Stimulated activated CD4-positive, alpha-beta T cell treated with anti-CD3 and anti-CD28 coated beads, Interleukin-4, amount 100 ng/mL, for 4 hours (primary cell): ENCODE measurements around the gene PPFIBP1.
"Not testable (repeated sequence)": the region's sequence is repeated elsewhere in the genome, so short reads cannot be mapped to it uniquely, and the experiment has no call there.

Experiments
- DNase-seq, 2 experiments: peaks; one replicate each; pipeline ENCODE4 v3.0.0-alpha.2; 2020

Gene PPFIBP1

GRCh38 chr12:27631813-27632491 is 107.9 kb downstream of the PPFIBP1 start:
- no peak for DNase-seq

DNA sequence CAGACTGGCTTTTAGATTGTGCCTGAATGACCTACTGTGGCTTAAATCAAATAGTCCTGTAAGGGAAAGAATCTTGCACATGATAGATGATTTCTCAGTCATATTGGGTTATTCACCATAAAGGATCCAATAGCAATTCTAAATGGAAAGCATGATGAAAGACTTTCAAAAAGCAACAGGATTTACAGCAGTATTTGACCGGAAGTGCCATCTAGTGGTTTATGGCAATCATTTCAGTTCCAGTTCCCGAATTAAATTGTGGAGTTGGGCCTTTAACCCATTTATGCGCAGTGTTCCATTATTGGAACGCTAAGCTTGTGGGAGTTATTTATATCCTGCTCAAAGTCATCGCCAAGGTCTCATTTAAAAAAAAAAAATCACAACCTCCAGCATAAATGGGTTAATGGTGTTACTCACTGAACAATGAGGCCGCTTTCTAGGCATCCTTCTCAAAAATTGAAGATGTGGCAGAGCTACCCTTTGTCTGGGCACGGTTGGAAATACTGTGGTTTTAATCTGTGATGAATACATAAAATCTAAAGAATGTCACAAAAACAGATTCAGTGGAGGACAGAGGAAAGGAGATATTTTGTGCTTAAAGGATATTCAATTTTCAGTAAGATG is 111.5 kb downstream of the PPFIBP1 start:
- no peak for DNase-seq

GRCh38 chr12:27636569-27636968 is 112.6 kb downstream of the PPFIBP1 start:
- DNase-seq, result not testable (repeated sequence)

DNA sequence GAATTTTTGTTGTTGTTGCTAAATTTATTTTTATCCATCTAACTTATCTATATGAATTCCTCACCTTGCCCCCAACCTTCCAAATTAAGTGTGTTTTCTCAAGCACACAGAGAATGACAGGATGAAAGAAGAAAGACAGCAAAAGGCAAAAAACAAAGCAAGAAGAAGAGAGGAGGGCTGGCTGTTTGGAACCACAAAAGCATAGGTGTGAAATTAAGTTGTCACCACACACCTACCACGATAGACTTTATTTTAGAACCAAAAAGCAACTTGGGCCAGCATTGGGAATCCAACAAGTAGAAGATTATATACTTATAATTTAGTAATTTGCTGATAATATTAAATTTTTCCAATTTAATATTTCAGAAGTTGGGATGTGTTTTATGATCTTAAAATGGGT is 113.5 kb downstream of the PPFIBP1 start:
- DNase-seq, result no peak

DNA sequence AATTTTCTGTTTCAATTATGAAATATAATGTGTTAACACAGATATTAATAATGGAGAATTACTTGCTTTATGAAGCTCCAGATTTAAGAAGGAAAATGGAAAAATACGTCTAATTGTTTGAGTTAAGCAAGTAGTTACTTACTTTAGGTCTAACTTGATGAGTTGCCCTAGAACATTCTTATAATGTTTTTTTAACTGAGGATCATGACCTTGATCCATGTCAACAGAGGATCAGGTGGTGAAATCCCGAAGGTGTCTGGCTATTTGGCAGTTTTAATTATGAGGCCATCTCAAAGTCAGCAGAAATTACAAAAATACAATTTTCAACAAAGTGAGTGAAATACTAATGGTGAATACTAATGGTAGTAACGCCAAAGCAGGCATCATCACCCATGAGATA is 115.3 kb downstream of the PPFIBP1 start:
- no peak for DNase-seq

- DNase-seq, result not testable (repeated sequence)
Observed at GRCh38 chr12:27640566-27641200, 116.7 kb downstream of the PPFIBP1 start.

- DNase-seq, result not testable (repeated sequence)
Observed at GRCh38 chr12:27642361-27642760, 118.4 kb downstream of the PPFIBP1 start.

DNA sequence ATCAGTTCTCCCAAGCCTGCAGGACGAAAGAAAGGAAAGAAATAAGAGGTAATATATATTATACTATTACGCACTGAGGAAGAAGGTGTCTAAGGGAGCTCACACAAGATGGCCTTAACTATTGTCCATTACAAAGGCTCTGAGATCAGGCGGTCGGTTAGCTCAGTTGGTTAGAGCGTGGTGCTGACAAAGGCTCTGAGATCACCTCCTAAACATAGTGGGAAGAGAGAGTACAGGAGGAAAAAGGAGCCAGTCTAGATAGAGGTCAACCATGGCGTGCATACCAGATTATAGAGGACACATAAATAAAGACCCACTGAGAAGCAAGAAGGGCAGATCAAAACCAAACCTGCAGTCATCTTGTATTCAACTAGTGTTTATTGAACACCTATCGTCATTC is 118.9 kb downstream of the PPFIBP1 start:
- DNase-seq, result not testable (repeated sequence)

GRCh38 chr12:27644158-27644845 is 120.3 kb downstream of the PPFIBP1 start:
- no peak for DNase-seq

GRCh38 chr12:27645671-27646070 is 121.7 kb downstream of the PPFIBP1 start:
- no peak for DNase-seq

- no peak for DNase-seq
Observed at GRCh38 chr12:27646149-27646548, 122.1 kb downstream of the PPFIBP1 start.

DNA sequence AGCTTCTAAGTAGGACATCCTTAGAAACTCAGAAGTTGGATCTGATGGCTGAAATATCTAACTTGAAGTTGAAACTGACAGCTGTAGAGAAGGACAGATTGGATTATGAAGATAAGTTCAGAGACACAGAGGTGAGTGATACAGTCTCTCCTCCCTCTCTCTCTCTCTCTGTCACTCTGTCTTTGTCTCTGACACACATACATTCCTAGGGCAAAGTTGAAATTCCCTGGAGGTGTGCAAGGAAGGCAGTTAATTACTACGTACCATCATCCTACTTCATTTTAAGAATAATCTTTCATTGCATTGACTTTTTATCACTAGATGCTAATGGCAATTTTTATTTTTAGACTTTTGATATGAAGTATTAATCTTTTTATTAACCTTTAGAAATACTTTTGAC is 126.0 kb downstream of the PPFIBP1 start:
- no peak for DNase-seq

- DNase-seq, result no peak
Observed at GRCh38 chr12:27651201-27651600, 127.2 kb downstream of the PPFIBP1 start.

DNA sequence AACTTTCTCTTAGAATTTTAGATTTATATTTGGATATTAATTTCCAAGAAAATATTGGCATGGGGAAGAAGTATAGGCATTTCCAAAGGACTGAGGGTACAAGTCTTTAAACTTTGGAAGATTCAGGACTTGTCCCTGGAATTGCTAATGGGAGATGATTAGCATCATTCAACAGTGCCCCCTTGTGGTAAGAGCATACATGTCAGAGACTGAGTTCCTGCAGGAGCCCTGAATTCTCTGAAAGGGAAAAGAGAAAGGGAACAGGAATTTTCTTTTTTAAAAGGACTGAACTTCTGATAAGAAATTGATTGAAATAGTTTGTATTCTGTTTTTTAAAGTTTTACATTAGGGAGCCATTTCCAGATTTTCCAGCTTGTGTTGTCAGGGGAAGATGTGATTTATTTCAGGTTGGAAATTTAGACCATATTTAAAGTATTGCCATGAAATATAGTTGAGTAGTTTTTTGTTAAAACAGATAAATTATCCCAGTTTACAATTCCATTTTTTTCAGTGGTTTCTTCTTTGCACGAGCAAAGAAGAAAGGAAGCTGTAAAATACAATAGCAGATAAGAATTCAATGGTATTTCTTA is 128.3 kb downstream of the PPFIBP1 start:
- peak in 1 of 2 experiments; percentile 2 for DNase-seq

DNA sequence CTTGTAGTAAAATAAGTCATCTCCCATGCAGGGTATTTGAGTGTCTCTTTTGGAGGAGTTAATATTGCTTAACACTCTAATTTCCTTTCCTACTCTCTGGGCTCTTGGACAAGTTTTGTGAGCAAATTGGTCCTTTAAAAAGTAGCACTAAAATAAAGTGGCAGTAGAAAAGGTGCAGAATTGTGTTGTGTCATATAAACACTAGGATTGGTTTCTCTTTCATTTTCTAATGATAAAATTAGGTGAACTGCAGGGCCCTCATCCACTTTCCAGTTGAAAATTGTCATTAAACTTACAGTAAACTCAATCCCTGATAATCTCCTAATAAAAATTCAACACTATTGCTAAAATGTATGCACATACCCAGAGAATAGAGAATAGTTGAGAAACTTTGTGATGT is 129.7 kb downstream of the PPFIBP1 start:
- DNase-seq, result no peak

GRCh38 chr12:27655476-27655875 is 131.5 kb downstream of the PPFIBP1 start:
- not testable (repeated sequence) for DNase-seq

- no peak for DNase-seq
Observed at GRCh38 chr12:27657296-27657695, 133.3 kb downstream of the PPFIBP1 start.

GRCh38 chr12:27665704-27666103 is 141.7 kb downstream of the PPFIBP1 start:
- DNase-seq, result no peak

DNA sequence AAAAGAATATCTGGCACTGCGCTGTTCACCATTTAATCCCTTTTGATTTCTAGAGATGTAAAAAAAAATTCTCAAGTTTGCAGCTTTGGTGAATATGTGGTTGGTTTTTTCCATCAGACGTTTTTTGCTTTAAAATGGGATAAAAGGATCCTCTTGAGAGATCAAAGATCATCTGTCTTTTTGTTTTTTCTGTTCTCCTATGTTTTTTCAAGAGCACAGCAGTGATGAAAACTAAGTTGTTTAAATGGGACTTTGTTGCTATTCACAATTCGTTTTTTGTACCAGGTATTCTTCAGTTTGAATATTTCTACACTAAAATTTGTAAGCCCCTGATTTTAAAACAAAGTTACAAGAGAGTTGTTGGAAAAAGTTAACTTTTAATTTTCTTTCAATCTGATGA is 142.5 kb downstream of the PPFIBP1 start:
- no peak for DNase-seq

GRCh38 chr12:27667540-27667939 is 143.5 kb downstream of the PPFIBP1 start:
- DNase-seq, result no peak

DNA sequence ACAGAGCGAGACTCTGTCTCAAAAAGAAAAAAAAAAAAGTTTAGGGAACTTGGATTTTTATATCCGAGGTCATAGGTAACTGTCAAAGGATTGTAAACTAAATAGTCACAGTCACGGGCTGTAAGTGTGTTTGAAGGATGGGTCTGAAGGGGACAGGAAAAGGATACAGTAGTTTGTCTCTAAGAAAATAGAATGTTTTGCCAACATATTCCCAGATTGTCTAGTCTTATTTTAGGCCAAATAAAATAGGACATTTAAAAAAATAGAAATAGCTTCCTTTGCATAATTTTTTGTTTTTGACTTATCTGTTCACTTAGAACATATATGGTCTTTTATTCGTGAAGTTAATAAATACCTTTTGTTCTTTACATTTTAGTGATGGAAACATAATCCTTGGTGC is 148.0 kb downstream of the PPFIBP1 start:
- no peak for DNase-seq

DNA sequence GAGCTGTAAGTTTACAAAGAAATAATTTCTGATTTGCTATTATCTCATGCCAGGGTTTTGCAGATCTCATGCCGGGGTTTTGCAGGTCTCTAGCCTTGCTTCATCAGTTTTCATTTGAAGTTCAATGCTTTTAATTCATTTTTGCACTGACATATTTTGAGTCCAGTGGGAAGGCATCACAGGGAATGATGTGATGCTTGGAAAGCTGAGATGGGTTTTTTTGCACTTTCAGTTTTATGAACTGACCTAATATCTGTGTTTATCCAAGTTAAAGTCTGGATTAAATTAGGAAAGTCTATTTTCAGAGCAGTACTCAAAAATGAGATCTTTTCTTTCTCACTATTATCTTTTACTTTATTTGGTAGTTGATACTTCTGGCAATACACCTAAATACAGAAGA is 148.6 kb downstream of the PPFIBP1 start:
- no peak for DNase-seq

- DNase-seq, result no peak
Observed at GRCh38 chr12:27673101-27673718, 149.2 kb downstream of the PPFIBP1 start.
